ENCODE measurements around the gene GCN1.

GRCh38 chr12:120222288-120222832, 27.8 kb upstream of the GCN1 start:
- TF ChIP-seq POLR2A (IDR thresholded peaks at IDR 0.05; ENCODE audit: low read depth, low read length) = no peak
- TF ChIP-seq TAF1 (IDR thresholded peaks at IDR 0.05; ENCODE audit: borderline replicate concordance, low read depth, low read length) = no peak
- TF ChIP-seq POLR2AphosphoS5 (IDR thresholded peaks at IDR 0.05; ENCODE audit: low read depth, low read length) = no peak

Measured in GM12892 (cell line).